H9 (cell line): ENCODE data around the gene MRPL28. TPM values are rescaled to one million over a fixed set of nuclear protein-coding genes. Genes with fewer than 3 reads are reported as not detected.
A peak's percentile ranks its signal among the peaks of the same experiment; 100 is the strongest.

ENCODE experiments used
- DNase-seq: peaks from one replicate; pipeline ENCODE4 v3.0.0-alpha.2; 2017
- H2AFZ ChIP-seq: one replicate; pipeline ENCODE4 v1.6.1; 2013; ENCODE audit warnings: mild to moderate bottlenecking, low read length, control low read depth, moderate library complexity
- H2AK5ac ChIP-seq: 2 replicates; pipeline ENCODE4 v1.6.1; 2013; ENCODE audit warnings: low read length, control low read depth, mixed read lengths; ENCODE audit not compliant: insufficient read length
- H2BK120ac ChIP-seq: one replicate; pipeline ENCODE4 v1.6.1; 2013; ENCODE audit warnings: low read depth, mild to moderate bottlenecking, low read length, control low read depth, inconsistent platforms; ENCODE audit not compliant: poor library complexity, severe bottlenecking
- H2BK12ac ChIP-seq: 2 replicates; pipeline ENCODE4 v1.6.1; 2013; ENCODE audit warnings: low read length, control low read depth, mixed read lengths, low read depth; ENCODE audit not compliant: insufficient read length
- H2BK15ac ChIP-seq: 2 replicates; pipeline ENCODE4 v1.6.1; 2013; ENCODE audit warnings: low read depth, low read length, control low read depth
- H2BK20ac ChIP-seq: one replicate; pipeline ENCODE4 v1.6.1; 2013; ENCODE audit warnings: low read depth, mild to moderate bottlenecking, low read length, control low read depth, inconsistent platforms; ENCODE audit not compliant: poor library complexity, severe bottlenecking
- H2BK5ac ChIP-seq: 2 replicates; pipeline ENCODE4 v1.6.1; 2013; ENCODE audit warnings: low read length, control low read depth, mixed read lengths; ENCODE audit not compliant: insufficient read length
- H3K14ac ChIP-seq: 2 replicates; pipeline ENCODE4 v1.6.1; 2013; ENCODE audit warnings: low read length, control low read depth; ENCODE audit not compliant: insufficient read depth
- H3K18ac ChIP-seq: 2 replicates; pipeline ENCODE4 v1.6.1; 2013; ENCODE audit warnings: low read depth, mild to moderate bottlenecking, mixed read lengths, low read length, control low read depth; ENCODE audit not compliant: insufficient read length
- H3K23ac ChIP-seq: 2 replicates; pipeline ENCODE4 v1.6.1; 2013; ENCODE audit warnings: low read length, control low read depth, mixed read lengths, low read depth; ENCODE audit not compliant: insufficient read length
- H3K23me2 ChIP-seq: 2 replicates; pipeline ENCODE4 v1.6.1; 2013; ENCODE audit warnings: low read depth, mild to moderate bottlenecking, mixed read lengths, low read length, control low read depth; ENCODE audit not compliant: insufficient read length, poor library complexity, severe bottlenecking
- H3K27ac ChIP-seq: 2 replicates; pipeline ENCODE4 v1.5.1; 2013; ENCODE audit warnings: low read length, control low read depth, mixed read lengths, low read depth; ENCODE audit not compliant: insufficient read length
- H3K27me3 ChIP-seq: 2 replicates; pipeline ENCODE4 v1.6.1; 2013; ENCODE audit warnings: low read length, control low read depth, inconsistent platforms; ENCODE audit not compliant: insufficient read depth
- H3K4ac ChIP-seq: 2 replicates; pipeline ENCODE4 v1.6.1; 2013; ENCODE audit warnings: low read depth, mild to moderate bottlenecking, control low read depth, inconsistent platforms, low read length, moderate library complexity
- H3K4me1 ChIP-seq: 2 replicates; pipeline ENCODE4 v1.6.1; 2013; ENCODE audit warnings: low read length, control low read depth, inconsistent platforms; ENCODE audit not compliant: insufficient read depth
- H3K4me2 ChIP-seq: 2 replicates; pipeline ENCODE4 v1.6.1; 2013; ENCODE audit warnings: low read length, control low read depth, mixed read lengths; ENCODE audit not compliant: insufficient read length, insufficient read depth
- H3K56ac ChIP-seq: 2 replicates; pipeline ENCODE4 v1.6.1; 2013; ENCODE audit warnings: low read depth, mild to moderate bottlenecking, mixed read lengths, low read length, control low read depth; ENCODE audit not compliant: insufficient read length
- H3K79me1 ChIP-seq: 2 replicates; pipeline ENCODE4 v1.6.1; 2013; ENCODE audit warnings: low read depth, mild to moderate bottlenecking, moderate library complexity, low read length, control low read depth, inconsistent platforms; ENCODE audit not compliant: insufficient read depth, poor library complexity, severe bottlenecking
- H3K79me2 ChIP-seq: 2 replicates; pipeline ENCODE4 v1.6.1; 2013; ENCODE audit warnings: low read length, control low read depth, inconsistent platforms; ENCODE audit not compliant: insufficient read depth
- H3K9ac ChIP-seq: 2 replicates; pipeline ENCODE4 v1.6.1; 2013; ENCODE audit warnings: low read length, control low read depth, mixed read lengths; ENCODE audit not compliant: insufficient read length; ENCODE audit errors: extremely low read depth
- H3K9me3 ChIP-seq: one replicate; pipeline ENCODE4 v1.6.1; 2013; ENCODE audit warnings: low read depth, low read length, inconsistent platforms; ENCODE audit not compliant: control insufficient read depth
- H3T11ph ChIP-seq: one replicate; pipeline ENCODE4 v1.6.1; 2013; ENCODE audit warnings: mild to moderate bottlenecking, low read length, control low read depth, inconsistent platforms
- H4K20me1 ChIP-seq: one replicate; pipeline ENCODE4 v1.6.1; 2013; ENCODE audit not compliant: control insufficient read depth, insufficient read length, insufficient read depth
- H4K5ac ChIP-seq: 2 replicates; pipeline ENCODE4 v1.6.1; 2013; ENCODE audit warnings: low read depth, mild to moderate bottlenecking, mixed read lengths, low read length, control low read depth; ENCODE audit not compliant: insufficient read length
- H4K8ac ChIP-seq: replicated peaks from 2 replicates; pipeline ENCODE4 v1.6.1; 2013; ENCODE audit warnings: low read length, control low read depth, mixed read lengths, low read depth; ENCODE audit not compliant: insufficient read length
- H4K91ac ChIP-seq: 2 replicates; pipeline ENCODE4 v1.6.1; 2013; ENCODE audit warnings: low read depth, mild to moderate bottlenecking, moderate library complexity, mixed read lengths, low read length, control low read depth; ENCODE audit not compliant: insufficient read length
- H3K27ac Mint-ChIP-seq, 3 experiments: 2 replicates in 2 of 3; 3 replicates in 1 of 3; pipeline ENCODE4 v1.8.0; 2020 to 2021; ENCODE audit warnings: mixed read lengths in 3 of 3, mild to moderate bottlenecking in 1 of 3, moderate library complexity in 1 of 3
- H3K27me3 Mint-ChIP-seq: 2 replicates; pipeline ENCODE4 v1.8.0; 2021; ENCODE audit warnings: low read depth, mild to moderate bottlenecking, moderate library complexity, mixed read lengths
- H3K36me3 Mint-ChIP-seq, 3 experiments: 2 replicates in 2 of 3; 3 replicates in 1 of 3; pipeline ENCODE4 v1.8.0; 2020 to 2021; ENCODE audit warnings: low read depth in 3 of 3, mixed read lengths in 3 of 3; ENCODE audit not compliant: insufficient read depth in 1 of 3
- H3K4me1 Mint-ChIP-seq, 2 experiments: 2 replicates each; pipeline ENCODE4 v1.8.0; 2020; ENCODE audit warnings: mixed read lengths in 2 of 2
- H3K4me3 Mint-ChIP-seq, 2 experiments: 2 replicates in 1 of 2; 3 replicates in 1 of 2; pipeline ENCODE4 v1.8.0; 2020 to 2021; ENCODE audit warnings: mild to moderate bottlenecking in 2 of 2, mixed read lengths in 2 of 2, moderate library complexity in 1 of 2
- H3K9me3 Mint-ChIP-seq, 2 experiments: 2 replicates in 1 of 2; 3 replicates in 1 of 2; pipeline ENCODE4 v1.8.0; 2020; ENCODE audit warnings: mild to moderate bottlenecking in 2 of 2, mixed read lengths in 2 of 2, moderate library complexity in 1 of 2
- CTCF ChIP-seq: fragments of 200-600 bp; sonication (generic); conservative IDR thresholded peaks from 3 replicates; pipeline ENCODE4 v1.8.0; 2021; ENCODE audit warnings: antibody characterized with exemption, mild to moderate bottlenecking
- WGBS: extraction: QIAGEN DNeasy Blood & Tissue Kit; methylation state at CpG from one replicate; pipeline ENCODE4 v1.1.7; 2013; ENCODE audit warnings: missing lambda C conversion rate, low lambda C conversion rate, mixed read lengths; ENCODE audit not compliant: insufficient read length; ENCODE audit errors: extremely low coverage; 5-methylcytosine and 5-hydroxymethylcytosine counted together
- total RNA-seq: library from RNA; stranded (reverse); gene quantifications from 2 replicates; pipeline ENCODE4 v1.2.1, GENCODE V29; 2021

The MRPL28 gene
- total RNA-seq, 1 experiment from 2014 or later = 154 TPM

GRCh38 chr16:361872-362701, 8.3 kb downstream of the MRPL28 start:
- peaks cover 9% of the 10 kb centered on the region for H3K27me3 Mint-ChIP-seq
- H2BK120ac ChIP-seq = no peak overlapping the region
- H3K9me3 ChIP-seq = no peaks in the 10 kb centered on the region
- no peak overlapping the region for H3K4me2 ChIP-seq
- H3K36me3 Mint-ChIP-seq = peaks cover 1 to 11% (median 6%) of the 10 kb centered on the region in 3 experiments; a peak in 6 of 7 replicates
- H3K9me3 Mint-ChIP-seq = no peaks in the 10 kb centered on the region
- no CpG with 5 or more reads among the region's 30 CpGs for WGBS
- H3K56ac ChIP-seq = no peak overlapping the region
- no peak overlapping the region for H3K27ac ChIP-seq
- no peaks in the 10 kb centered on the region for H3K27me3 ChIP-seq
- no peak overlapping the region for H2BK5ac ChIP-seq
- H3K4me1 ChIP-seq = no peaks in the 10 kb centered on the region
- TF ChIP-seq CTCF = peak; percentile 83
- H2BK12ac ChIP-seq = no peak overlapping the region
- H3K4me1 Mint-ChIP-seq = peaks cover 4 to 12% of the 10 kb centered on the region in 2 experiments; a peak in 3 of 4 replicates
- DNase-seq = peak; percentile 87
- H3K9ac ChIP-seq = no peak overlapping the region
- H3K23me2 ChIP-seq = no peaks in the 10 kb centered on the region
- no peak overlapping the region; a peak in 2 of 5 replicates for H3K4me3 Mint-ChIP-seq
- H4K5ac ChIP-seq = no peak overlapping the region
- no peak overlapping the region for H4K8ac ChIP-seq
- no peak overlapping the region for H3K23ac ChIP-seq
- no peak overlapping the region for H2AFZ ChIP-seq
- H3K4ac ChIP-seq = no peak overlapping the region
- H2BK15ac ChIP-seq = no peak overlapping the region
- no peak overlapping the region for H3K14ac ChIP-seq
- H3K18ac ChIP-seq = no peak overlapping the region
- no peaks in the 10 kb centered on the region for H3K79me2 ChIP-seq
- peak overlapping the region in 1 of 3 experiments; percentile 34; a peak in 1 of 7 replicates for H3K27ac Mint-ChIP-seq
- H2AK5ac ChIP-seq = no peak overlapping the region
- H3K79me1 ChIP-seq = no peaks in the 10 kb centered on the region
- no peak overlapping the region for H2BK20ac ChIP-seq
- no peak overlapping the region for H4K91ac ChIP-seq
- no peak overlapping the region for H3T11ph ChIP-seq
- H4K20me1 ChIP-seq = no peaks in the 10 kb centered on the region
